ENCODE measurements around the gene SPATA32. TPM values are rescaled to one million over a fixed set of nuclear protein-coding genes. Genes with fewer than 3 reads are reported as not detected.
A peak's percentile ranks its signal among the peaks of the same experiment; 100 is the strongest.

The SPATA32 gene
- total RNA-seq, 2 donors from 2014 or later = 3.2 TPM; not detected in 1

DNA sequence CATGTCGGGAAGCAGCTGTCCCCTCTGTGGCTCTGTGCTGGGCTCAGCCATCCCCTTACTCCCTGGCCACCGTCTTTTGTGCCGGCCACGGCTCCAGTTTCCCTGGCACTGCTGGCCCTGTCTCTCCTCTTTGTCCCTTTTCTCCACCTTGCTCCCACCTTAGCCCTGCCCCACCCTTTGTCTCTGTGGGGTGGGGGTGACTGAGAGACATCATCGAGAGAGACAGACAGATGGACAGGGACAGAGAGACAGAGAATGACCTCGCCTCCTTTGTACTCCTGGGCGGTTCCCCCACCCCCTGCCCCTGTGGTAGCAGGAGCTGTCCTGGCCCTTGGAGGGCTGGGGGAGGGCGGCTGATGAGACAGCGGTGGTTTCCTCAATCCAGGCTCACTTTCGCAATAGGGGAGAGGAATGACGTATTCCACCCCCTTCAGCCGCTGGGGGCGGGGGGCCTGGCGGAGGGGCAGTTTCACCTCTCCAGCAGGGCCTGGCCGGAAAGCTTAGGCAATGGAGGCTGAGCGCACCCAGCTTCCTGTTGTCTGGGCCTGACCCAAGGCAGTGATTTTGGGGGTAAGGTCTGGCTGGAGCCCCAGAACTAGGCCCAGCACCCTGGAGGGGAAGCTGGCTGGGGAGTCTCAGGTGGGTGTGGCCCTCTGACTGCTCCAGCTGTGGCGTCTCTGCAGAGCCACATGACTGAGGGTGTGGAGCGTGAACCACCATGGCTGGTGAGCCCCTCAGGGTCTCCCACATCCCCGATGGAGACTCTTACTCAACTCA, 32.9 kb downstream of the SPATA32 start:
- TF ChIP-seq POLR2AphosphoS5 (IDR thresholded peaks at IDR 0.05) (peak; percentile 5), POLR2A (IDR thresholded peaks at IDR 0.05) (no peak)
- DNase-seq (ENCODE audit: low spot score) = no peak
- intact Hi-C loops (cut with DNase I) = no loop called here
- 64% methylated on average over 19 of the region's 19 CpGs for WGBS
- Histone ChIP-seq H3K27me3 (replicated peaks; ENCODE audit: insufficient read depth) (no peaks in the 10 kb centered on the region), H3K36me3 (no peaks in the 10 kb centered on the region), H3K27ac (peak overlapping the region; percentile 22 to 36), H3K9me3 (no peaks in the 10 kb centered on the region), H3K4me1 (replicated peaks) (no peaks in the 10 kb centered on the region), H3K4me3 (no peak overlapping the region)

DNA sequence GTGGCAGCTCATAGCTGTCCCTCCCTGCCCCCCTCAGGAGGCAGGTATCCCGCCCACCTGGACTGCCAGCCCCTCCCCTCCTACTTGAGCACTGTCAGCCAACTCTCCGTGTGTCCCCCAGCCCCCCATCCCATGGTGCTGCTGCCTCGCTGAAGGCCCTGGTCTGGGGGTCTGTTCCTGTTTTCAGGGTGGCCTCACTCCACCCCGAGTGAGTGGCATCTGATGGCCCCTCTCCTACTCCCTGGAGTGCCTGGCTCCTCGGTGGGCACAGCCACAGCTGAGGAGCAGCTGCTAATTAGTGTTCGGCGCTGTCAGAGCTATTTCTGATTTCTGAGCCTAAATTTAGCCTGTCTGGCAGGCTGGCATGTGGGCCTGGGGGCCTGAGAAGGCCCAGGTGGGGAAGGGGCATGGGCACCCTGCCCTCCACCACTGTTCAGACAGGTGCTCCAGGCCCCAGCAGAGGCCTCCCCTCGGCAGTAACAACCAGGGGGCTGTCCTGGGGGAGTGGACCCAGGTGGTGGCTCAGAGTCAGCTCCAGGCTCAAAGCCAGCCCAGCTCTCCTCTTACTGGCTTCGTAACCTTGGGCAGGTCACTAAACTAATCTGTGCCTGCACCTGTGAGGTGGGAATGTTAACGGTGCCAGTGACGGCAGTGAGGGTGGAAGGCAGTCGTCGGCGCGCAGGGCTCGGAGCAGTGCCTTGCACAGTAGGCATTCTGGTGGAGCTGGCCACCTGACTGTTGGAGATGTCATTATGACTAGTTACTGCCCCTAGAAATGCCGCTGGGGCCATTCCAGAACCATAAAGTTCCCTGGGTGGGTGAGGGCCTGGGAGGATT, 33.8 kb downstream of the SPATA32 start:
- Histone ChIP-seq H3K36me3 (no peaks in the 10 kb centered on the region), H3K27ac (peak overlapping the region; percentile 36 to 45), H3K4me3 (no peak overlapping the region), H3K27me3 (replicated peaks; ENCODE audit: insufficient read depth) (no peaks in the 10 kb centered on the region), H3K9me3 (no peaks in the 10 kb centered on the region), H3K4me1 (replicated peaks) (no peaks in the 10 kb centered on the region)
- 67% methylated on average over 16 of the region's 17 CpGs for WGBS
- TF ChIP-seq, protein P1, sequence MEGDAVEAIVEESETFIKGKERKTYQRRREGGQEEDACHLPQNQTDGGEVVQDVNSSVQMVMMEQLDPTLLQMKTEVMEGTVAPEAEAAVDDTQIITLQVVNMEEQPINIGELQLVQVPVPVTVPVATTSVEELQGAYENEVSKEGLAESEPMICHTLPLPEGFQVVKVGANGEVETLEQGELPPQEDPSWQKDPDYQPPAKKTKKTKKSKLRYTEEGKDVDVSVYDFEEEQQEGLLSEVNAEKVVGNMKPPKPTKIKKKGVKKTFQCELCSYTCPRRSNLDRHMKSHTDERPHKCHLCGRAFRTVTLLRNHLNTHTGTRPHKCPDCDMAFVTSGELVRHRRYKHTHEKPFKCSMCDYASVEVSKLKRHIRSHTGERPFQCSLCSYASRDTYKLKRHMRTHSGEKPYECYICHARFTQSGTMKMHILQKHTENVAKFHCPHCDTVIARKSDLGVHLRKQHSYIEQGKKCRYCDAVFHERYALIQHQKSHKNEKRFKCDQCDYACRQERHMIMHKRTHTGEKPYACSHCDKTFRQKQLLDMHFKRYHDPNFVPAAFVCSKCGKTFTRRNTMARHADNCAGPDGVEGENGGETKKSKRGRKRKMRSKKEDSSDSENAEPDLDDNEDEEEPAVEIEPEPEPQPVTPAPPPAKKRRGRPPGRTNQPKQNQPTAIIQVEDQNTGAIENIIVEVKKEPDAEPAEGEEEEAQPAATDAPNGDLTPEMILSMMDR (IDR thresholded peaks at IDR 0.05) = no peak
- no peak for TF ChIP-seq POLR2A (IDR thresholded peaks at IDR 0.05)
- TF ChIP-seq POLR2AphosphoS5 (IDR thresholded peaks at IDR 0.05) = no peak
- DNase-seq (ENCODE audit: low spot score) = no peak
- intact Hi-C loops (cut with DNase I) = no loop called here

GRCh38 chr17:45227101-45227925, 34.6 kb downstream of the SPATA32 start:
- no peaks in the 10 kb centered on the region for H3K27me3 ChIP-seq (replicated peaks; ENCODE audit: insufficient read depth)
- H3K9me3 ChIP-seq = no peaks in the 10 kb centered on the region
- no peak for TF ChIP-seq POLR2AphosphoS5 (IDR thresholded peaks at IDR 0.05)
- no peak for TF ChIP-seq POLR2A (IDR thresholded peaks at IDR 0.05)
- TF ChIP-seq, protein P1 (IDR thresholded peaks at IDR 0.05) = no peak
- H3K4me3 ChIP-seq = no peak overlapping the region
- no peaks in the 10 kb centered on the region for H3K36me3 ChIP-seq
- no peaks in the 10 kb centered on the region for H3K4me1 ChIP-seq (replicated peaks)
- no peak for DNase-seq (ENCODE audit: low spot score)
- 70% methylated on average over 8 of the region's 8 CpGs for WGBS
- H3K27ac ChIP-seq = peak overlapping the region in 1 of 2 donors; percentile 45
- intact Hi-C loops (cut with DNase I) = no loop called here

DNA sequence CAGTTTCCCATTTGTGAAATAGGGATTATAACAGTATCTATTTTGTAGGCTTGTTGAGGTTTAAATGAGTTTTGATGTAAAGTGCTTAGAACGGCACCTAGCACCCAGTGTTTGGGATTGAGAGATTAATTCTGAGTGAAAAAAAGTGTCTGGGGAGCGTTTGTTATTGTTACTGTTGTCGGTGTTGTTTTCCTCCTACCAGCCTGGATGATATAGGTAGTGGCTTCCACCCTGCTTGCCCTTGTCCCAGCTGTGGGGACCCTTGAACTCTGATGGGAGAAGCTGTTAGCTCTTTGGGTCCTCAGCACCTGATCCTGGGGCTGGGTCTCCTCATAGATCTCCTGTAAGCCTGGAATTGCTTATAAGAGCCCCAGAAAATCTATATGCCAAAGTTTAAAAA, 35.3 kb downstream of the SPATA32 start:
- DNase-seq (ENCODE audit: low spot score) = no peak
- no peaks in the 10 kb centered on the region for H3K36me3 ChIP-seq
- 90% methylated on average over 3 of the region's 3 CpGs for WGBS
- H3K4me1 ChIP-seq (replicated peaks) = no peaks in the 10 kb centered on the region
- no peaks in the 10 kb centered on the region for H3K9me3 ChIP-seq
- peak overlapping the region in 1 of 2 donors; percentile 45 for H3K27ac ChIP-seq
- no peaks in the 10 kb centered on the region for H3K27me3 ChIP-seq (replicated peaks; ENCODE audit: insufficient read depth)
- H3K4me3 ChIP-seq = no peak overlapping the region
- TF ChIP-seq, protein P1 (IDR thresholded peaks at IDR 0.05) = no peak
- TF ChIP-seq POLR2AphosphoS5 (IDR thresholded peaks at IDR 0.05) (no peak), POLR2A (IDR thresholded peaks at IDR 0.05) (no peak)
- intact Hi-C loops (cut with DNase I) = no loop called here
